Glomerular visceral epithelial cell (primary cell): ENCODE measurements around the gene CCIN.
A peak's percentile ranks its signal among the peaks of the same experiment; 100 is the strongest.

Experiments
- DNase-seq: peaks from one replicate; pipeline ENCODE4 v3.0.0-alpha.2; 2016; ENCODE audit errors: extremely low spot score

CCIN gene

DNA sequence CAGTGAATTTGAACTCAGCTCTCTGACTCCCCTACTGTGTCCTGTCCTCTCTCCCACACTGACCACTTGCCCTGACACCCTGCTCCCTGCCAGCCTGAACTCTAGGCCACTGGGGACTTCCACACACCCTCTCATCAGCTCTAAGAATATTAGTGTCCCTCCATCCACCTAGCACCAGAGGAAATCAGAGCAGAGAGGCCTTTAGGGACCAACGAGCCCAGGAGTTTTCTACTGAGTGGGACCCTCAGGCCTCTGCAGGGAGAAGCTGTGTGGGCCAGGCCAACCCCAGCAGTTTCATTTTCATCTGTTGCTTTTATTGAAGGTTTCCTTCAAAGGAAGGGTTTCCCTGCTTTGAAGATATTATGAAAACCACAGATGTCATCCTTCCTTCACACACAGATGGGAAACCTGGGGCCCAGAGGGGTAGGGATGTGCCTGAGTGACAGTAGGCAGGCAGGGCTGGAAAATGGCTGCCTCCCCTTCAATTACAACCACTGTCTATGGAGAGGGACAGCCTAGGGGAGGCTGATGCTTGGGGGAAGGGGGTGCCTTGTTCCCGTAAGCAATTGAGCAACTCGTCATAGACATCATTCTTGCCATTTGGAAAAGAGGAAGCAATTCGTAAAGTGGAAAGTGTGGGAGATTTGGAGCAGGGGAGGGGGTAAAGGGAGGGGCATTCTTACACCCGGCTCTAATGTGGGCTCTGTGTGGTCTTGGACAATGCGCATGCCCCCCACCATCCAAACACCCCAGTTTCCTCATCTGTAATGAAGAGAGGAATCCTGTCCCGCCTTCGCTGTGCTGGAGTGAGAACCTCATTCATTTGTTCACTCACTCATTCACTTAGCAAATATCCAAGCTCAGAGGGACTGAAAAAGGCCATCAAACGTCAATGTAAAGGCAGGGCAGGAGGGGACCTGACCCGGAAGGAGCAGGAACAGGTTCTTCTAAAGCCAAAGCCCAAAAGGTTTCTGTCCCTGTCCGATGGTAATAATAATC, 28.8 kb upstream of the CCIN start:
- no peak for DNase-seq

DNA sequence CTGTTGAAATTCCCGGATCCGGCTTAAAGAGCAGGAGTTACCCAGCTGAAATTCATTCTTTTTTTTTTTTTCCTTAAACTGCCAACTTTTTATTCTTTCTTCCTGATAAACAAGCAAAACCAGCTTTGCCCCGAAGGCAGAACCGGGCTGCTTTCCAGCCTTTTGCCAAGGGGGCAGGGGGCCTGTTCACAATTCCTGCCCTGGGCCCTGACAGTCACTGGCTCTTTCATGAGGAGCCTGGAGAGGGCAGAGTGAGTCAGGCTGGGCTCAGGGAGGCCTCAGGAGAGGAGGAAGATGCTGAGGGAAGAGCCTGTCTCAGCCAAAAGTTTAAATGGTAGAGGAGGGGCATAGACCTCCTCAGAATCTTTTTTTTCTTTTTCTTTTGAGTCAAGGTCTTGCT, 27.9 kb upstream of the CCIN start:
- peak; percentile 47 for DNase-seq

DNA sequence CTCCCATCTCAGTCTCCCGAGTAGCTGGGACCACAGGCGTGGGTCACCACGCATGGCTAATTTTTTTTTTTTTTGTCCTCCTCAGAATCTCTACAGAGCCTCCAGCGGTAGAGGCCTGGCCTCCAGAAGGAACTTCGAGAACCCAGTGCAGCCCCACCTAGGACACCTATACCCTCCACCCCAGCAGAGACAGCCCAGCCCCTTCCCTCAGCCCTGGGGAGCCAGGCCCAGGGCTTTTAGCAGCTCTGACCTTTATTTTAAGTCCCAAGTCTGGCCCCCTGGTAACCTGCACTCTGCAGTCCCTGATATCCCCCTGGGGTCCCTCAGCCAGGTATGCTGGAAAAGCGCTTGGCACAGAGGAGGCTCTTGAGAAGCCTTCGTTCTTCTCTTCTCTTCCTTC, 27.4 kb upstream of the CCIN start:
- DNase-seq = no peak

DNA sequence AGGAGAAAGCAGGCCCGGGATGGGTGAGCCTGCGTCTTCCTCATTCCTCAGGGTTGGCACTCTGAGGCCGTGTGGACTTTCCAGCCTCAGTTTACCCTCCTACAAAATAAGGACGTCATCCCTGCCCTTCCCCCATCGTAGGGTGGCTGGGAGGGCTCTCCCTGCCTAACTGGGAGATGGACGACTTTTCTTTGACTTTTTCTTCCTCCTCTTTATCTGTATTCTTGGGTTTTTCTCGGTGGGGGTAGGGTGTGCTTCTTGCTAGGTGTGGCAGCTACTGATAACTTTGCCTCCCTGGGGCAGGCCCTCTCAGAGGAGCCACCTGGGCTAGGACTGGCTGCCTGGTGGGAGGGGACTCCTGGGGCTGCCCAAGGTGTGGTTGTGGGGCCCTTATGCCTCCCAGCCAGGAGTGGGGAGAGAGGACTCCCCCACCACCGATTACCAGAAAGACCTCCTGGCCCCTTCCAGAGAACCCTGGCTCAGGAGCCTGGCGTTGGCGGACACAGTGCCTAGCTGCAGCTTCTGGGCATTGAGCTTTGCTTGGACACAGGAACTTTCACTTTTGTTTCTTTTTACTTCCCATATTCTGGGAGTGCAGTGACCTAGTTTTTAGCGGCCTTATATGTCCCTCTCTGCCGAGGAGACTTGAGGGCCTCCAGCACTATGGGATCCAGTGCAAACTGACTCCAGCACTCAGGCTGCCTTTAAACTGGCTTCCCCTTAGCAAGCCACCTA, 26.5 kb upstream of the CCIN start:
- DNase-seq = no peak

- DNase-seq = no peak
Measured at GRCh38 chr9:36143245-36143641, 25.9 kb upstream of the CCIN start.

DNA sequence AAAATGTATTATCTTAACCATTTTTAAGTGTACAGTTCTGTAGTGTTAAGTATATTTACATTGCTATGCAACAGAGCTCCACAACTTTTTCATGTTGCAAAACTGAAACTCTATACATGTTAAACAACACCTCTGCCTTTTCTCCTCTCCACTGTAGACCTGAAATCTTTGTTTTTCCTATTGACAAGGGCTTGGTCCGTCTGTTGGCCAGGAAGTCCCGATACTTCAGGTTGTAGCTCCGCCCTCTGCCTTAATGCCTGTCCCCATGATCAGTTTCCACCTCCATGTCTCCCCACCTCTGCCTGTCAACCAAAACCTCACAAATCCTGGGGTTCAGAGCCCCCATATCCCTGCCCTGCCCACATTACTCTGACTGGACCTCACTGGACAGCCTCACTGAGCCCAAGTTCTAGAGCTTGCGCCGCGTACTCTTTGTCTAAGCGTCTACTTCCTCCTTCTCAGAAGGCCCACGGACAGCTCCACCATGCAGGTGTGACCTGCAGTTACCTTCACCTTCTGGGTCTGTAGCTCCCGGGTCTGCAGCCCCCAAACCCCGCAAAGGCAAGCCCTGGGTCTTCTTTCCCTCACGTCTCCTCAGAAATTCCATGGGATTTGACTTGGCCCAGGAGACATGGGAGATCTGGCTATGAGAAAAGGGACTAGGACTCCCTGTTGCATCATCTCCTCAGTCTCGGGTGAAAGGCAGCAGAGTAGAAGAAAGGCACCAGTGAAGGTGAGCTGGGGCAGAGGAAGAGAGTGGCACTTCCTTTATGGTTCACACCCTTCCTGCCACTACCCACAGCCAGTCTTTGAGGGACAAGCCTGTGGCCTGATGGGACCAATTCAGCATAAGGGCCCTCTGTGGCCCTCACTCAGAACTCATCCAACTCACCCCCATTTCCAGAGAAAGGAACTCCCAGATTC, 24.6 kb upstream of the CCIN start:
- DNase-seq = no peak

- no peak for DNase-seq
Measured at GRCh38 chr9:36145970-36146369, 23.2 kb upstream of the CCIN start.

- DNase-seq = no peak
Measured at GRCh38 chr9:36146651-36147050, 22.5 kb upstream of the CCIN start.

DNA sequence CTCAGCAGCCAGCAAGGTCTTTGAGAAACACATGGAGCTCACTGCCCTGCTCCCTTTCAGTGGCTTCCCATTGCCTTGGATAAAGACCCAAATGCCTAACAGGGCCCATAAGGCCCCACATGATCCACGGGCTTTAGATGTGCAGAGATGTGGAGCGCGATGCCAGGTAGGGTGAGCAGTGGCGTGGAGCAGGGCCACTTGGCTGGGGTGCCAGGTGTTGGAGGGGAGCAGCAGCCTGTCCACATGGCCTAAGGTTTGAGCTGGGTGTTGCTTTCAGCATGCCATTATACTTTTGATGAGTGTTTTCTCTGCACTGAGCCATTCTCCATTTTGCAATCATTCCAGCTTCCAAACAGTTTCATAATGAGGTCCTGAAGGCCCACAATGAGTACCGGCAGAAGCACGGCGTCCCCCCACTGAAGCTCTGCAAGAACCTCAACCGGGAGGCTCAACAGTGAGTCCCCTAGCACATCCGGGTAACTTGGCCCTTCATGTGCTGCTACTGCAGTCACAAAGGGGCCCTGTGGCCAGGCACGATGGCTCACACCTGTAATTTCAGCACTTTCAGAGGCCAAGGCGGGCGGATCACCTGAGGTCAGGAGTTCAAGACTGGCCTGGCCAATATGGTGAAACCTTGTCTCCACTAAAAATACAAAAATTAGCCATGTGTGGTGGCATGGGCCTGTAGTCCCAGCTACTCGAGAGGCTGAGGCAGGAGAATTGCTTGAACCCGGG, 21.6 kb upstream of the CCIN start:
- no peak for DNase-seq

GRCh38 chr9:36148311-36149051, 20.7 kb upstream of the CCIN start:
- DNase-seq = peak; percentile 100

GRCh38 chr9:36149197-36149596, 20.0 kb upstream of the CCIN start:
- peak; percentile 87 for DNase-seq

DNA sequence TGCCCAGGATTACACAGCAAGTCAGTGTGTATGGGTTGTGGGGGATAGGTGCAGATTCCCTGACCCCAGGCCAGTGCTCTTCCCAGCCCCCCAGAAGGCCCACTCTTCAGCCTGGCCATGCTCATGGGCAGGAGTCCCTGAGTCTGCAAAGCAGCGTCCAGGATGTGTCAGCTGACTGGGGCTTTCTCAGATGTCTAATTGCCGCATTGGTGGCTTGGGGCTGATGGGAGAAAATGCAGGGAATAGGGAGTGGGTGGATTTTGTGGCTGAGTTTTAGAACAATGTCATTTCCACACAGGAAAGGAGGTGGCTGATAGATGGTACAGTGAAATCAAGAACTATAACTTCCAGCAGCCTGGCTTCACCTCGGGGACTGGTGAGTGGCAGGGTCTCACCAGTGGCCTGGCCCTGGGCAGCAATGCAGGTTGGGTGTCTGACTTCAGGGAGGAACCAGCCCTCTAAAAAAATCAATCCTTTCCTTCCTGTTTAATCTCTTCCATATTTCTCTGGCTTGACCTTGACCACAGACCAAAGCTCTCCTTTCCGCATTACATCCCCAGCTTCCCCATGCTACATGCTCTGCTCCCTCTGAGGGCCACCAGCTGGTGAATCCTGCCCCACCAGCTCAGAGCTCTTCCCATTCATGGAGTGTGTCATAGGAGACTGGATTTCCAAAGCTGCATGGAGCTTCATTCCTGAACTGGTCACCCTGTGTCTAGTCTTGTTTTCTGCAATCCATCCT, 18.4 kb upstream of the CCIN start:
- DNase-seq = no peak

DNA sequence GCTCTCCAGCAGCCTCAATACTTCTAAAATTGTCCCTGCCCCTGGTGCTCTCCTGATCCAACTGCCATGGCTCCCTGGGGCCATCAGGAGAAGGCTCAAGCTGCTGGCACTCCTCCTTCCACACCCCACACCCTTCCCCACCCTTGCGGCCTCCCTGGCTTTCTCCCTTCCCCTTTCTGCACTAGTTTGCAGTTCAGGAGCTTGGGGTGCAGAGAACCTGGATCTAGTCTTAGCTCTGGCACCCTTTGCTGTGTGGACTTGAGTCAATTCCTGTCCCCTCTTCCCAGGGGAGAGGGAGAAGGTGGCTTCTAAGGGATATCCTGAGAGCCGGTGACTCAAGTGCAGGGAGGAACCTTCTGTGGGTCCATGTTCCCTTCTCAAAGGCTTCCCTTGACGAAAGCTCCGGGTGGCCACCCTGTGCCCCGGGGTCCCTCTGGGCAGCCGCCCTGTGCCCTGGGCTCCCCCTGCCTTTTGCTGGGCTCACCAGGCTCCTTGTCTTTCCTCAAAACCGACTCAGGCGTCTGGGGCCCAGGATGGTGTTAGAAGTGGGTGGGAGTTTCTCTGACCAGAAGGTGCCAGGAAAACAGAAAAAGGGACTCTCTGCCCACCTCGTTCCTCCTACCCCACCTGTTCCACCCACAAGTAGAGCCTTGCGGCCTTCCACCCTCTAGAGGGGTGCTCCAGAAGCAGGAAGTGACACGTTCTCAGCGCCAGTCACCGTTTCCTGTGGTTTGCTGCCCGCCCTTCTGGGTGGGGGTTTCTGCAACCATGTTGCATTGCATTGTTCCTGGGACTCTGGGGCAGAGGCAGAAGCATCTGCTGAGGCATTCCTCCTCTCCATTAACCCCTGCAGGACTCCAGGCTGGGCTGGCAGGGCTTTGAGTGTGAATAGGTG, 17.6 kb upstream of the CCIN start:
- DNase-seq = peak; percentile 88

GRCh38 chr9:36152741-36153438, 16.3 kb upstream of the CCIN start:
- no peak for DNase-seq

DNA sequence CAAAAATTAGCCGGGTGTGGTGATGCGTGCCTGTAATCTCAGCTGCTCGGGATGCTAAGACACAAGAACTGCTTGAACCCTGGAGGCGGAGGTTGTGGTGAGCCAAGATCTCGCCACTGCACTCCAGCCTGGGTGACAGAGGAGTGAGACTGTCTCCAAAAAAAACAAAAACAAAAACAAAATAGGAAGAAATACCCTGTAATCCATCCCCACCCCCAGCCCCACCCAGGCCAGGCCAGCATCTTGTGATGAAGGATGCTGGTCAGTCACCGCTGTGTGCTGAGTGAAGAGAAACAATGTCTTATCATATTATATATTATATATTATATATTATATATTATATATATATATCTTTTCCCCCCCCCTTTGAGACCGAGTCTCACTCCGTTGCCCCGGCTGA, 15.4 kb upstream of the CCIN start:
- no peak for DNase-seq

DNA sequence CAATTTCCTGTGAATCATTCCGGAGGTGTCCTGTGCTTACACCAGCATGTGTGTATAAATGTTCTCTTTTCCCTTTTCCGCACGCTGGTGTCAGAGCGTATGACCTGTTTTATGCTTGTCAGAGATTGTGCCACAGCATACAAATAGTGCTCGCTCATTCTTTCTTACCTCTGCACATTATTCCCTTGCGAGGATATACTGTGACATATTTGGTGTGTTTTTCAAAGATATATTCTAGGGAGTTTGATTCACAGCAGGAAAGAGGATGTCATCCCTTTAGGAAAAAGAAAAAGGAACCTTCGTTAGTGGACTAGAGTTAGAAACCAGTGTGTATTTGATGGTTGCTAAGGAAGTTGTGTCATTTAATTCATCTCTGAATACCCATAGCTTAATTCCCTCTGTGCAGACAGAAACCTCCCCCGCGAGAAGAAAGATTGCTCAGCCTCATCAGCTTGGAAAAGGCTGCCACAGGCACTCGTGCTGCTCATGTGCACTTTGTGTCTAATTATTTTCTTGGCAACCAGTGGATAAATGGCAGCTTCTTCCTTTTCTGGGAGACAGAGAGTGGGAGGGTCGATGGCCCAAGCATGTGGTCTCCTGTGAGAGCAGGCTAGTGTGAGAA, 14.7 kb upstream of the CCIN start:
- DNase-seq = peak; percentile 78

DNA sequence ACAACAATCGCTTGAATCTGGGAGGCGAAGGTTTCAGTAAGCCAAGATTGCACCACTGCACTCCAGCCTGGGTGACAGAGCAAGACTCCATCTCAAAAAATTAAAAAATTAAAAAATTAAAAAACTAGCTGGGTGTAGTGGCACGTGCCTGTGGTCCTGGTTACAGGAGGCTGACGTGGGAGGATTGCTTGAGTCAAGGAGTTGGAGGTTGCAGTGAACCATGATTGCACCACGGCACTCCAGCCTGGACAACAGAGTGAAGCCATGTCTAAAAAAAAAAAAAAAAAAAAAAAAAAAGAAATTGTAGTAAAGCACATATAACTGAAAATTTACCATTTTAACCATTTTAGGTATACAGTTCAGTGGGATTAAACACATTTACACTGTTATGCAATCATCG, 13.1 kb upstream of the CCIN start:
- no peak for DNase-seq

GRCh38 chr9:36158122-36158521, 11.1 kb upstream of the CCIN start:
- no peak for DNase-seq
